Kidney (tissue), 14 donors: ENCODE results near the gene RTN4RL2. TPM values are rescaled to one million over a fixed set of nuclear protein-coding genes. Genes with fewer than 3 reads are reported as not detected.
A peak's percentile ranks its signal among the peaks of the same experiment; 100 is the strongest.

ENCODE experiments used
- DNase-seq, 5 donors: peaks; one replicate each; pipeline ENCODE4 v3.0.0-alpha.2; 2013 to 2020
- FAIRE-seq: peaks from 2 replicates; lab custom pipeline; 2012; peaks lifted over from hg19 to GRCh38; lab: Jason Lieb, UNC
- H3K27ac ChIP-seq, 2 donors: one replicate each; pipeline ENCODE4 v1.7.0; 2013; ENCODE audit warnings: low read depth in 2 of 2, low read length in 2 of 2, inconsistent platforms in 1 of 2
- H3K27me3 ChIP-seq: one replicate; pipeline ENCODE4 v1.7.1; 2013; ENCODE audit warnings: low read length, inconsistent platforms; ENCODE audit not compliant: control insufficient read depth, insufficient read depth
- H3K36me3 ChIP-seq, 3 donors: one replicate each; pipeline versions ENCODE4 v1.7.0 to v1.7.1; 2013; ENCODE audit warnings: low read length in 3 of 3, control low read depth in 1 of 3, inconsistent platforms in 1 of 3; ENCODE audit not compliant: insufficient read depth in 3 of 3, control insufficient read depth in 2 of 3
- H3K4me1 ChIP-seq, 3 donors: one replicate each; pipeline versions ENCODE4 v1.7.0 to v1.7.1; 2013; ENCODE audit warnings: low read length in 3 of 3, inconsistent platforms in 1 of 3, low read depth in 1 of 3; ENCODE audit not compliant: control insufficient read depth in 2 of 3, insufficient read depth in 2 of 3
- H3K4me3 ChIP-seq, 3 donors: one replicate each; pipeline versions ENCODE4 v1.7.0 to v1.8.1; 2013; ENCODE audit warnings: low read length in 3 of 3, control low read depth in 1 of 3, inconsistent platforms in 1 of 3
- H3K9ac ChIP-seq, 3 donors: one replicate each; pipeline versions ENCODE4 v1.7.0 to v1.7.1; 2013; ENCODE audit warnings: low read length in 3 of 3, control low read depth in 1 of 3, inconsistent platforms in 1 of 3
- H3K9me3 ChIP-seq, 3 donors: one replicate each; pipeline versions ENCODE4 v1.7.0 to v1.7.1; 2013; ENCODE audit warnings: low read length in 3 of 3, control low read depth in 1 of 3, inconsistent platforms in 1 of 3; ENCODE audit not compliant: control insufficient read depth in 2 of 3, insufficient read depth in 1 of 3
- intact Hi-C: fragments of 100-400 bp; cut with DNase I; formaldehyde crosslinking; loops from one replicate; pipeline ENCODE4 v1.11.1; 2022
- polyA plus RNA-seq: library from polyadenylated mRNA; stranded (reverse); fragments of 350-450 nt; fragmentation: Illumina TruSeq; extraction: RNeasy Lipid Tissue Mini Kit (QIAGEN cat#74804); gene quantifications from one replicate; pipeline ENCODE4 v1.2.3, GENCODE V29; 2014; ENCODE audit warnings: low read depth, low replicate concordance; ENCODE audit not compliant: insufficient read depth
- total RNA-seq: library from RNA; stranded (reverse); fragmentation: NEBNext Ultra II Directional; extraction: Animal tissue kit (Norgen Biotek cat#: 25700); gene quantifications from one replicate; pipeline ENCODE4 v1.2.1, GENCODE V29; 2021
- TF ChIP-seq, protein P1 (sequence below): IDR thresholded peaks from 3 replicates; pipeline ENCODE4 v1.5.1; 2012; ENCODE audit warnings: mild to moderate bottlenecking, moderate library complexity, borderline replicate concordance; ENCODE audit not compliant: insufficient read depth; ENCODE audit errors: extremely low read depth
- donor health status: control.
- donor health status: control.
- donor health status: control.
- donor health status: control.
- donor health status: control.
- donor health status: DM: yes; HTN: yes; CAD: no.
- donor health status: Normal renal cell carcinoma (clear cell type).

Gene RTN4RL2
- total and polyA plus RNA-seq, 2 donors from 2014 or later: 2.6 to 5.5 TPM

DNA sequence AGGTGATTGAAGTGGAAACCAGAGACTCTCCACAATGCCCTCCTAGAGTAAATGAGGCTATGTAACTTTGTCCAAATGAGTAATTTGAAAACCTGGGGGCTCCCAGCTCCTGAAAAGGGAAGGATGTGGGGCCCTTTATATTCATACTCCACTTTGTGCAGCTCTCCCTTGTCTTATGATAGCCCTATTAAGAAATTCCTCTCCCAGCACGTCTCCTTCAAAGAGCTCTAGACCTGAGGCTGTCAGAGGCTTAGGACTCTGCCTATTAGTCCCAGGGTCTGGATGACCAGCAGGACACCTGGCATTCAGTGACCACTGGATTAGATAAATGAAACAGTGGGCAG, 53.1 kb downstream of the RTN4RL2 start:
- TF ChIP-seq, protein P1, sequence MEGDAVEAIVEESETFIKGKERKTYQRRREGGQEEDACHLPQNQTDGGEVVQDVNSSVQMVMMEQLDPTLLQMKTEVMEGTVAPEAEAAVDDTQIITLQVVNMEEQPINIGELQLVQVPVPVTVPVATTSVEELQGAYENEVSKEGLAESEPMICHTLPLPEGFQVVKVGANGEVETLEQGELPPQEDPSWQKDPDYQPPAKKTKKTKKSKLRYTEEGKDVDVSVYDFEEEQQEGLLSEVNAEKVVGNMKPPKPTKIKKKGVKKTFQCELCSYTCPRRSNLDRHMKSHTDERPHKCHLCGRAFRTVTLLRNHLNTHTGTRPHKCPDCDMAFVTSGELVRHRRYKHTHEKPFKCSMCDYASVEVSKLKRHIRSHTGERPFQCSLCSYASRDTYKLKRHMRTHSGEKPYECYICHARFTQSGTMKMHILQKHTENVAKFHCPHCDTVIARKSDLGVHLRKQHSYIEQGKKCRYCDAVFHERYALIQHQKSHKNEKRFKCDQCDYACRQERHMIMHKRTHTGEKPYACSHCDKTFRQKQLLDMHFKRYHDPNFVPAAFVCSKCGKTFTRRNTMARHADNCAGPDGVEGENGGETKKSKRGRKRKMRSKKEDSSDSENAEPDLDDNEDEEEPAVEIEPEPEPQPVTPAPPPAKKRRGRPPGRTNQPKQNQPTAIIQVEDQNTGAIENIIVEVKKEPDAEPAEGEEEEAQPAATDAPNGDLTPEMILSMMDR: no peak
- DNase-seq (no peak), FAIRE-seq (no peak)
- H3K27ac ChIP-seq: no peak overlapping the region
- no peak overlapping the region for H3K9ac ChIP-seq
- H3K9me3 ChIP-seq: no peaks in the 10 kb centered on the region
- no peaks in the 10 kb centered on the region for H3K36me3 ChIP-seq
- H3K4me1 ChIP-seq: peaks cover 0 to 9% (median 0%) of the 10 kb centered on the region in 3 donors
- intact Hi-C loops: no loop called here
- H3K27me3 ChIP-seq: peaks cover 4% of the 10 kb centered on the region
- H3K4me3 ChIP-seq: no peak overlapping the region

DNA sequence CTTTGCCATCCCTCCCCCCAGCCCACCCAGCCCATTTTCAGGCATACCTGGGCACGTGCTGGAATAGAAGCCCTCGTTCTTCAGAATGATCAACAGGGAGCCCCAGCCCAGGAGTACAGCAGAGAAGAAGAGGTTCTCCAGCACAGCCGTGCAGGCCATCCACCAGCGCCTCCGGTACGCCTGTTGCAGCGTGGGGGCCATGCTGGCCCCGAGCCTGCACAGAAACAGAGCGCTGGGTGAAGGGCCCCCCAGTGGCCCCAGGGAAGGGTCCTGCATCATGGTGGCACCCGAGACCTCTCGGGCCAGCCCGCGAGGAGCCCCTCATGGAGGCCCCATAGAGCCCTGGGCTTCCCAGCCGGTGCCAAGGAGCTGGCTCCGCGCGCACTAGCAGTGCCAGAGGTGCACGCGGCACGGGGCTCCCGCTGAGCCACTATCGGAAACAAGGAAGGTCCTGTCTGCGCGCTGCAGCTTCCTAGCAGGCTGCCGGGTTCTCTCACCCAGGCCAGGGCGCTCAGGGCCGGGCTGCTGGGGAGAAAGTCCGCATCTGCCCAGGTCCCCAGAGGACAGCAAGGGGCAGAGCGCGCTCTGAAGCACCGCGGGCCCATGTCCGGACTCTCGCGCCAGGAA, 53.7 kb downstream of the RTN4RL2 start:
- TF ChIP-seq, protein P1: no peak
- peaks cover 0 to 9% (median 0%) of the 10 kb centered on the region in 3 donors for H3K4me1 ChIP-seq
- FAIRE-seq (no peak), DNase-seq (peak; percentile 24 to 83 (median 48))
- intact Hi-C loops: no loop called here
- no peaks in the 10 kb centered on the region for H3K36me3 ChIP-seq
- peak overlapping the region; percentile 20 to 82 (median 72) for H3K4me3 ChIP-seq
- H3K27ac ChIP-seq: no peak overlapping the region
- peak overlapping the region in 2 of 3 donors; percentile 40 to 41 for H3K9ac ChIP-seq
- peaks cover 4% of the 10 kb centered on the region for H3K27me3 ChIP-seq
- no peaks in the 10 kb centered on the region for H3K9me3 ChIP-seq

DNA sequence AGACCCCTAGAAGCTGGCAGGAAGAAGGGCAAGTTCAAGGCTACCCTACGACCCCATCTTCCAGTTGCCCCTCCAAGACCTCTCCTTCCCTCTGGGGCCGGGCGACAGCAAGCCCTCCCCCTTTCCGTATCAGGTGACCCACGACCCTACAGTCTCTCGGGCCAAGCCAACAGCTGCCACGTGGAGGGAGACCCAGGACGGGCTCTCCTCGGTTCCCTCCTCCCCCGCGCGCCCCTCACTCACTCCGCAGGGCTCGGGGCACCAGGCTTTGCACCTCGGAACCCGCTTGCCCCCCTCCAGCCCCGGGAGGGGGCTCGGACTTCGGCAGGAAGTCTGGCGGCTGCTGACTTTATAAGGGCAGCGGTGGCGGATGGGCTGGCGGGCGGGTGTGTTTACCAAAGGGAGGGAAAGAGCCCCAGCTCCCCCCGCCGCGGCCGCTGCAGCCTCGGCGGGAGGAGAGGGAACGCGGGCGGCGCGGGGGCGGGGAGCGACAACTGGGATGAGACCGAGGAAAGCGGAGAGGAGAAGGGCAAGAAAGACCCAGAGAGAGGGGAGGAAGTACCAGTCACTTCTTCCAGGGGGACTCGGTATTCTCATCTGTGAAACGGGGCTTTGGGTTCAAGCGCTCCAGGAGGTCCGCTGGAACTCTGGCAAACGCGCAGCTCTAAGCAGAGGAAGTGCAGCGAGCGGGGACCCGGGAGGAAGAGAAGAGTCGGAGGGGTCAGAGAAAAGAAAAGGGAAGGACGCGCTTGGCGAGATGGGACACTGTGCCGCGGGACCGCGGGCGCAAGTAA, 54.4 kb downstream of the RTN4RL2 start:
- H3K36me3 ChIP-seq: no peaks in the 10 kb centered on the region
- DNase-seq: peak; percentile 51 to 89 (median 68)
- peak overlapping the region; percentile 61 to 82 (median 77) for H3K4me3 ChIP-seq
- peaks cover 0 to 9% (median 0%) of the 10 kb centered on the region in 3 donors for H3K4me1 ChIP-seq
- intact Hi-C loops: no loop called here
- H3K27ac ChIP-seq: no peak overlapping the region
- TF ChIP-seq, protein P1: no peak
- peak overlapping the region; percentile 41 to 53 (median 52) for H3K9ac ChIP-seq
- FAIRE-seq: no peak
- peaks cover 4% of the 10 kb centered on the region for H3K27me3 ChIP-seq
- H3K9me3 ChIP-seq: no peaks in the 10 kb centered on the region
